NCI-H226 (cell line): ENCODE measurements around the gene SLFNL1.

Experiments
- DNase-seq: peaks from one replicate; pipeline ENCODE4 v3.0.0-alpha.2; 2015

Gene SLFNL1

GRCh38 chr1:41021526-41022308, at the start of gene SLFNL1:
Gene SLFNL1, minus strand, starts transcription at chr1:41021725. Its CDS starts 1,065 bp downstream, at chr1:41020660.
- no peak for DNase-seq

- no peak for DNase-seq
These were observed 35.4 kb upstream of the SLFNL1 start for GRCh38 chr1:41056907-41057306.

- no peak for DNase-seq
These were observed 31.8 kb upstream of the SLFNL1 start for GRCh38 chr1:41053316-41053715.

GRCh38 chr1:41051022-41051421, 29.5 kb upstream of the SLFNL1 start:
- no peak for DNase-seq

GRCh38 chr1:41048540-41048939, 27.0 kb upstream of the SLFNL1 start:
- no peak for DNase-seq

- no peak for DNase-seq
These were observed 24.8 kb upstream of the SLFNL1 start for GRCh38 chr1:41046347-41046775.

- DNase-seq = no peak
These were observed 24.2 kb upstream of the SLFNL1 start for GRCh38 chr1:41045740-41046139.

- DNase-seq = no peak
These were observed 22.7 kb upstream of the SLFNL1 start for GRCh38 chr1:41044187-41044586.

GRCh38 chr1:41041614-41042270, 20.2 kb upstream of the SLFNL1 start:
- no peak for DNase-seq

- DNase-seq = no peak
These were observed 16.6 kb upstream of the SLFNL1 start for GRCh38 chr1:41038110-41038509.

- no peak for DNase-seq
These were observed 15.8 kb upstream of the SLFNL1 start for GRCh38 chr1:41037116-41037903.

- DNase-seq = no peak
These were observed 11.7 kb upstream of the SLFNL1 start for GRCh38 chr1:41033272-41033671.

- no peak for DNase-seq
These were observed 10.6 kb upstream of the SLFNL1 start for GRCh38 chr1:41032147-41032546.

GRCh38 chr1:41030872-41031616, 9.5 kb upstream of the SLFNL1 start:
- no peak for DNase-seq

GRCh38 chr1:41028034-41028642, 6.6 kb upstream of the SLFNL1 start:
- no peak for DNase-seq

GRCh38 chr1:41025979-41026819, 4.7 kb upstream of the SLFNL1 start:
- DNase-seq = no peak

- no peak for DNase-seq
These were observed 3.4 kb upstream of the SLFNL1 start for GRCh38 chr1:41024953-41025352.

GRCh38 chr1:41023279-41023990, 1.9 kb upstream of the SLFNL1 start:
- DNase-seq = no peak

- no peak for DNase-seq
These were observed 899 bp upstream of the SLFNL1 start for GRCh38 chr1:41022424-41022823.

- DNase-seq = no peak
These were observed 871 bp downstream of the SLFNL1 start for GRCh38 chr1:41020654-41021053.

GRCh38 chr1:41020109-41020576, 1.4 kb downstream of the SLFNL1 start:
- DNase-seq = no peak
